IMR-90 (cell line): ENCODE measurements around the gene AP3D1. TPM values are rescaled to one million over a fixed set of nuclear protein-coding genes. Genes with fewer than 3 reads are reported as not detected.

ENCODE experiments used
- ATAC-seq: fragments of 200-7000 bp; cut with Tn5 transposase; 2 replicates; pipeline ENCODE4 v1.9.1; 2020; ENCODE audit warnings: low read depth, mild to moderate bottlenecking, moderate library complexity
- BruUV-seq: library from RNA; stranded (reverse); fragments of 400-500 nt; replicated peaks from 2 replicates; lab custom pipeline; 2021; lab: Mats Ljungman, UMichigan
- CTCF ChIA-PET: fragments of 300-600 bp; formaldehyde crosslinking; extraction: SDS; loops from one replicate; lab custom pipeline; 2021; ENCODE audit warnings: antibody characterized with exemption; lab: Yijun Ruan, JAX
- POLR2A ChIA-PET: fragments of 300-600 bp; sonication (Branson Sonifier 250); formaldehyde crosslinking; loops from one replicate; lab custom pipeline; 2022; ENCODE audit warnings: antibody characterized with exemption; ENCODE audit not compliant: unreplicated experiment; lab: Charles Lee
- DNase-seq: peaks from one replicate; pipeline ENCODE4 v3.0.0; 2013
- H2AFZ ChIP-seq: replicated peaks from 2 replicates; pipeline ENCODE3; 2013; ENCODE audit warnings: low read length, mild to moderate bottlenecking; ENCODE audit not compliant: poor library complexity
- H2AK5ac ChIP-seq: 2 replicates; pipeline ENCODE4 v1.6.1; 2013; ENCODE audit warnings: low read depth, low read length, inconsistent platforms
- H2AK9ac ChIP-seq: replicated peaks from 2 replicates; pipeline ENCODE3; 2013; ENCODE audit warnings: mild to moderate bottlenecking, low read depth, low read length, moderate library complexity; ENCODE audit not compliant: poor library complexity
- H2BK120ac ChIP-seq: 2 replicates; pipeline ENCODE4 v1.6.1; 2013; ENCODE audit warnings: low read depth, low read length, inconsistent platforms
- H2BK15ac ChIP-seq: 3 replicates; pipeline ENCODE4 v1.6.1; 2013; ENCODE audit warnings: low read depth, low read length, inconsistent platforms
- H2BK20ac ChIP-seq: 2 replicates; pipeline ENCODE4 v1.6.1; 2013; ENCODE audit warnings: low read depth, mild to moderate bottlenecking, inconsistent platforms, low read length, moderate library complexity
- H2BK5ac ChIP-seq: 2 replicates; pipeline ENCODE4 v1.6.1; 2013; ENCODE audit warnings: mild to moderate bottlenecking, low read depth, low read length, inconsistent platforms; ENCODE audit not compliant: poor library complexity, severe bottlenecking
- H3K14ac ChIP-seq: replicated peaks from 2 replicates; pipeline ENCODE4 v1.6.1; 2013; ENCODE audit warnings: low read depth, low read length, inconsistent platforms
- H3K18ac ChIP-seq: 2 replicates; pipeline ENCODE4 v1.6.1; 2013; ENCODE audit warnings: low read depth, low read length, control low read depth
- H3K23ac ChIP-seq: 2 replicates; pipeline ENCODE4 v1.6.1; 2013; ENCODE audit warnings: low read depth, low read length, inconsistent platforms
- H3K27ac ChIP-seq: 2 replicates; pipeline ENCODE4 v1.5.1; 2013; ENCODE audit warnings: mild to moderate bottlenecking, control low read depth, low read length; ENCODE audit not compliant: insufficient read depth
- H3K27me3 ChIP-seq: 2 replicates; pipeline ENCODE4 v1.6.1; 2013; ENCODE audit warnings: low read length; ENCODE audit not compliant: control insufficient read depth, insufficient read depth
- H3K36me3 ChIP-seq: 2 replicates; pipeline ENCODE4 v1.6.1; 2013; ENCODE audit warnings: low read length, mixed read lengths; ENCODE audit not compliant: control insufficient read depth, insufficient read depth
- H3K4ac ChIP-seq: 2 replicates; pipeline ENCODE4 v1.6.1; 2013; ENCODE audit warnings: low read depth, low read length, inconsistent platforms
- H3K4me1 ChIP-seq: 2 replicates; pipeline ENCODE4 v1.6.1; 2013; ENCODE audit warnings: low read length, mixed read lengths; ENCODE audit not compliant: control insufficient read depth, insufficient read depth
- H3K4me2 ChIP-seq: 2 replicates; pipeline ENCODE4 v1.6.1; 2013; ENCODE audit warnings: low read depth, mild to moderate bottlenecking, control low read depth, low read length, moderate library complexity
- H3K4me3 ChIP-seq: 2 replicates; pipeline ENCODE4 v1.5.1; 2013; ENCODE audit warnings: low read depth, mild to moderate bottlenecking, control low read depth, low read length, moderate library complexity; ENCODE audit not compliant: insufficient read depth
- H3K56ac ChIP-seq: 2 replicates; pipeline ENCODE4 v1.6.1; 2013; ENCODE audit warnings: low read length, inconsistent platforms; ENCODE audit not compliant: insufficient read depth; ENCODE audit errors: extremely low read depth
- H3K79me1 ChIP-seq, 2 experiments: 2 replicates each; pipeline ENCODE4 v1.6.1; 2013; ENCODE audit warnings: low read length in 2 of 2, inconsistent platforms in 1 of 2, low read depth in 1 of 2
- H3K9ac ChIP-seq: 2 replicates; pipeline ENCODE4 v1.6.1; 2013; ENCODE audit warnings: low read depth, low read length, control low read depth
- H3K9me1 ChIP-seq: 2 replicates; pipeline ENCODE4 v1.6.1; 2013; ENCODE audit warnings: low read length, inconsistent platforms; ENCODE audit not compliant: insufficient read depth
- H3K9me3 ChIP-seq: 2 replicates; pipeline ENCODE4 v1.6.1; 2013; ENCODE audit warnings: low read length; ENCODE audit not compliant: control insufficient read depth, insufficient read depth
- H4K20me1 ChIP-seq: 2 replicates; pipeline ENCODE4 v1.6.1; 2013; ENCODE audit warnings: low read length, inconsistent platforms; ENCODE audit not compliant: insufficient read depth
- H4K5ac ChIP-seq: 2 replicates; pipeline ENCODE4 v1.6.1; 2013; ENCODE audit warnings: mild to moderate bottlenecking, low read depth, low read length, control low read depth
- H4K8ac ChIP-seq, 2 experiments: 2 replicates each; pipeline ENCODE4 v1.6.1; 2013; ENCODE audit warnings: low read depth in 2 of 2, low read length in 2 of 2, control low read depth in 1 of 2, inconsistent platforms in 1 of 2
- H4K91ac ChIP-seq: 2 replicates; pipeline ENCODE4 v1.6.1; 2013; ENCODE audit warnings: low read depth, low read length, inconsistent platforms; ENCODE audit not compliant: insufficient read depth
- BHLHE40 ChIP-seq: fragments of 150-350 bp; IDR thresholded peaks from 2 replicates; pipeline ENCODE4 v1.6.1; 2016; ENCODE audit warnings: mild to moderate bottlenecking, low read depth, low read length
- CEBPB ChIP-seq: IDR thresholded peaks from 2 replicates; pipeline ENCODE4 v1.6.1; 2012; ENCODE audit warnings: low read depth, low read length, improper control_type of control experiment
- CHD1 ChIP-seq: IDR thresholded peaks from 2 replicates; pipeline ENCODE4 v1.6.1; 2012; ENCODE audit warnings: low read depth, low read length, improper control_type of control experiment
- FOS ChIP-seq: fragments of 150-350 bp; IDR thresholded peaks from 2 replicates; pipeline ENCODE4 v1.6.1; 2016; ENCODE audit warnings: low read depth, low read length
- MAFK ChIP-seq: IDR thresholded peaks from 2 replicates; pipeline ENCODE4 v1.6.1; 2012; ENCODE audit warnings: low read depth, low read length, improper control_type of control experiment
- MAZ ChIP-seq: IDR thresholded peaks from 2 replicates; pipeline ENCODE4 v1.6.1; 2012; ENCODE audit warnings: low read depth, mild to moderate bottlenecking, low read length, improper control_type of control experiment, moderate library complexity, borderline replicate concordance
- MXI1 ChIP-seq: IDR thresholded peaks from 2 replicates; pipeline ENCODE4 v1.6.1; 2012; ENCODE audit warnings: low read depth, mild to moderate bottlenecking, low read length, moderate library complexity, borderline replicate concordance
- NFE2L2 ChIP-seq: fragments of 150-350 bp; IDR thresholded peaks from 2 replicates; pipeline ENCODE4 v1.6.1; 2016; ENCODE audit warnings: low read depth, mild to moderate bottlenecking, low read length
- POLR2A ChIP-seq: IDR thresholded peaks from 2 replicates; pipeline ENCODE4 v1.6.1; 2012; ENCODE audit warnings: mild to moderate bottlenecking, low read depth, low read length
- RAD21 ChIP-seq: IDR thresholded peaks from 2 replicates; pipeline ENCODE4 v1.6.1; 2012; ENCODE audit warnings: low read length, improper control_type of control experiment
- RCOR1 ChIP-seq: IDR thresholded peaks from 2 replicates; pipeline ENCODE4 v1.6.1; 2012; ENCODE audit warnings: mild to moderate bottlenecking, low read length, improper control_type of control experiment; ENCODE audit not compliant: insufficient replicate concordance
- RFX5 ChIP-seq: IDR thresholded peaks from 2 replicates; pipeline ENCODE4 v1.8.0; 2012; ENCODE audit warnings: low read depth, mild to moderate bottlenecking, low read length, moderate library complexity
- SMC3 ChIP-seq: fragments of 150-350 bp; IDR thresholded peaks from 2 replicates; pipeline ENCODE4 v1.6.1; 2016; ENCODE audit warnings: low read depth, mild to moderate bottlenecking, antibody characterized with exemption, low read length, moderate library complexity
- WGBS, 2 experiments: methylation state at CpG; one replicate each; pipeline versions ENCODE4 v1.1.5 to v1.1.7; 2013; ENCODE audit warnings: missing lambda C conversion rate in 2 of 2; ENCODE audit not compliant: insufficient read length in 1 of 2; ENCODE audit errors: extremely low coverage in 2 of 2; 5-methylcytosine and 5-hydroxymethylcytosine counted together
- dilution Hi-C: fragments of 300-500 bp; cut with HindIII; formaldehyde crosslinking; loops from one replicate; pipeline ENCODE4 v1.14.3; 2018; ENCODE audit warnings: low sequenced_read_pairs; ENCODE audit not compliant: unreplicated experiment
- in situ Hi-C: fragments of 300-500 bp; cut with MboI; formaldehyde crosslinking; loops from 3 replicates; pipeline ENCODE4 v1.14.3; 2019; ENCODE audit warnings: low sequenced_read_pairs, inconsistent platforms, mixed read lengths
- intact Hi-C: fragments of 100-400 bp; cut with micrococcal nuclease; formaldehyde crosslinking; loops from 2 replicates; pipeline ENCODE4 v1.10.0; 2022
- polyA plus RNA-seq, 3 experiments: library from polyadenylated mRNA; depleted of rRNA; stranded (reverse); fragments of >200 nt; gene quantifications; 2 replicates each; pipeline ENCODE4 v1.2.3, GENCODE V29; 2012; ENCODE audit warnings: low replicate concordance in 1 of 3
- total RNA-seq: library from RNA; depleted of rRNA; stranded (reverse); fragments of >200 nt; gene quantifications from 2 replicates; pipeline ENCODE4 v1.2.3, GENCODE V29; 2012
- TF ChIP-seq, protein P1 (sequence below): fragments of 150-350 bp; IDR thresholded peaks from 2 replicates; pipeline ENCODE4 v1.6.1; 2017; ENCODE audit warnings: mild to moderate bottlenecking, antibody characterized with exemption, low read length, low read depth
- TF ChIP-seq, protein P2 (sequence below): fragments of 150-350 bp; IDR thresholded peaks from 2 replicates; pipeline ENCODE4 v1.6.1; 2016; ENCODE audit warnings: low read depth, mild to moderate bottlenecking, low read length, moderate library complexity, borderline replicate concordance
- TF ChIP-seq, protein P3 (sequence below): conservative IDR thresholded peaks from 2 replicates; pipeline ENCODE4 v1.5.1; 2012; ENCODE audit warnings: mild to moderate bottlenecking, low read depth, low read length, improper control_type of control experiment

The AP3D1 gene
- total and polyA plus RNA-seq, 2 of the 4 experiments (the other 2 are of a cell fraction) = 75.3 to 129 TPM

DNA sequence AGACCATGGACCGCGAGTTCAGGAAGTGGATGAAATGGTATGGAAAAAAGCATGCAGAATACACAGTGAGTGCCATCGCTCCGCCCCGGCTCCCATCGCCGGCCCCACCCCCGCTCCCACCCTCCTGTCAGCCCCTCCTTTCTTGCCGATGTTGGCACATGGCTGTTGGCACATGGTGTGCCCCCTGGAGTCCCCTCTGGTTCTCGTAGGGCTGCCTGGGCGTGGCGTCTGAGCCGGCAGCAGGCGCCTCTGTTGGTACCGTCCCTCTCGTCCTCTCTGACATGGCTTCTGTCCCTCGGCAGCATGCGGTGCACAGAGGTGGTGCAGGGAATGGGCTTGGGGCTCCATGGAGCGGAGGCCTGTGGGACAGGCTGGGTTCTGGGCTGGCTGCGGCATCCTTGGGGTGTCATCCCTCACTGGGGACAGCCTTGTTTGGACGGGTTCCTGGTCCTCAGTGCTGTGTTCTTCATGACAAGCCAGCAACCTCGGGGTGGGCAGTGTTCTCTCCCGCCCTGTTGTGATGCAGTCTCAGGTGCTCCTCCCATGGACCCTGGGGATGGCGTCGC lies 43.2 kb upstream of the AP3D1 start:
- CTCF ChIA-PET = no interaction called here
- Histone ChIP-seq H3K36me3 (peaks cover 60% of the 10 kb centered on the region), H3K56ac (no peak overlapping the region)

More for the DNA sequence above, 43.2 kb upstream of the AP3D1 start:
- H3K9me1 ChIP-seq = no peaks in the 10 kb centered on the region; the same call in 1 of the 2 replicates
- H3K27ac ChIP-seq = no peak overlapping the region
- H4K5ac ChIP-seq = no peak overlapping the region
- 96% methylated on average over 13 of the region's 25 CpGs; no CpG with 5 or more reads in 1 of the 2 experiments for WGBS, 2 experiments
- no peak overlapping the region for H2BK20ac ChIP-seq
- BruUV-seq = no TSS peak
- H3K79me1 ChIP-seq = peaks cover 17 to 86% of the 10 kb centered on the region in 2 experiments
- no peak overlapping the region for H2AFZ ChIP-seq
- no peak overlapping the region for H2BK5ac ChIP-seq
- no peak overlapping the region for H3K4ac ChIP-seq
- no peaks in the 10 kb centered on the region for H3K9me3 ChIP-seq
- no peak overlapping the region for H4K91ac ChIP-seq
- intact Hi-C loops (no loop called here), in situ Hi-C loops (no loop called here), dilution Hi-C loops (no loop called here)
- peaks cover 36% of the 10 kb centered on the region for H4K20me1 ChIP-seq
- H3K9ac ChIP-seq = no peak overlapping the region
- POLR2A ChIA-PET = no interaction called here
- H3K23ac ChIP-seq = no peak overlapping the region
- no peak for DNase-seq
- H3K27me3 ChIP-seq = no peaks in the 10 kb centered on the region
- H3K4me3 ChIP-seq = no peak overlapping the region
- no peak overlapping the region for H2AK5ac ChIP-seq
- no peak overlapping the region for H3K18ac ChIP-seq
- no peak overlapping the region for H3K4me2 ChIP-seq
- H3K14ac ChIP-seq = no peak overlapping the region
- H2AK9ac ChIP-seq = no peak overlapping the region
- TF ChIP-seq, protein P1, sequence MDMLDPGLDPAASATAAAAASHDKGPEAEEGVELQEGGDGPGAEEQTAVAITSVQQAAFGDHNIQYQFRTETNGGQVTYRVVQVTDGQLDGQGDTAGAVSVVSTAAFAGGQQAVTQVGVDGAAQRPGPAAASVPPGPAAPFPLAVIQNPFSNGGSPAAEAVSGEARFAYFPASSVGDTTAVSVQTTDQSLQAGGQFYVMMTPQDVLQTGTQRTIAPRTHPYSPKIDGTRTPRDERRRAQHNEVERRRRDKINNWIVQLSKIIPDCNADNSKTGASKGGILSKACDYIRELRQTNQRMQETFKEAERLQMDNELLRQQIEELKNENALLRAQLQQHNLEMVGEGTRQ = no peak
- TF ChIP-seq MAZ (no peak), BHLHE40 (no peak), MXI1 (no peak), POLR2A (no peak), SMC3 (no peak), CHD1 (no peak), RAD21 (no peak), CEBPB (no peak), FOS (no peak), RCOR1 (no peak), MAFK (no peak), NFE2L2 (no peak), RFX5 (no peak)
- TF ChIP-seq, protein P2, sequence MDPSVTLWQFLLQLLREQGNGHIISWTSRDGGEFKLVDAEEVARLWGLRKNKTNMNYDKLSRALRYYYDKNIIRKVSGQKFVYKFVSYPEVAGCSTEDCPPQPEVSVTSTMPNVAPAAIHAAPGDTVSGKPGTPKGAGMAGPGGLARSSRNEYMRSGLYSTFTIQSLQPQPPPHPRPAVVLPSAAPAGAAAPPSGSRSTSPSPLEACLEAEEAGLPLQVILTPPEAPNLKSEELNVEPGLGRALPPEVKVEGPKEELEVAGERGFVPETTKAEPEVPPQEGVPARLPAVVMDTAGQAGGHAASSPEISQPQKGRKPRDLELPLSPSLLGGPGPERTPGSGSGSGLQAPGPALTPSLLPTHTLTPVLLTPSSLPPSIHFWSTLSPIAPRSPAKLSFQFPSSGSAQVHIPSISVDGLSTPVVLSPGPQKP = no peak
- TF ChIP-seq, protein P3, sequence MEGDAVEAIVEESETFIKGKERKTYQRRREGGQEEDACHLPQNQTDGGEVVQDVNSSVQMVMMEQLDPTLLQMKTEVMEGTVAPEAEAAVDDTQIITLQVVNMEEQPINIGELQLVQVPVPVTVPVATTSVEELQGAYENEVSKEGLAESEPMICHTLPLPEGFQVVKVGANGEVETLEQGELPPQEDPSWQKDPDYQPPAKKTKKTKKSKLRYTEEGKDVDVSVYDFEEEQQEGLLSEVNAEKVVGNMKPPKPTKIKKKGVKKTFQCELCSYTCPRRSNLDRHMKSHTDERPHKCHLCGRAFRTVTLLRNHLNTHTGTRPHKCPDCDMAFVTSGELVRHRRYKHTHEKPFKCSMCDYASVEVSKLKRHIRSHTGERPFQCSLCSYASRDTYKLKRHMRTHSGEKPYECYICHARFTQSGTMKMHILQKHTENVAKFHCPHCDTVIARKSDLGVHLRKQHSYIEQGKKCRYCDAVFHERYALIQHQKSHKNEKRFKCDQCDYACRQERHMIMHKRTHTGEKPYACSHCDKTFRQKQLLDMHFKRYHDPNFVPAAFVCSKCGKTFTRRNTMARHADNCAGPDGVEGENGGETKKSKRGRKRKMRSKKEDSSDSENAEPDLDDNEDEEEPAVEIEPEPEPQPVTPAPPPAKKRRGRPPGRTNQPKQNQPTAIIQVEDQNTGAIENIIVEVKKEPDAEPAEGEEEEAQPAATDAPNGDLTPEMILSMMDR = no peak
- H3K4me1 ChIP-seq = no peaks in the 10 kb centered on the region
- no peak overlapping the region for H2BK15ac ChIP-seq
- H2BK120ac ChIP-seq = no peak overlapping the region
- no peak for ATAC-seq
- no peak overlapping the region for H4K8ac ChIP-seq
